Frontal cortex (tissue), 4 donors: ENCODE measurements around the gene ANKRD11. TPM values are rescaled to one million over a fixed set of nuclear protein-coding genes. Genes with fewer than 3 reads are reported as not detected.

Experiments used
- DNase-seq, 2 donors: peaks; one replicate each; pipeline ENCODE4 v3.0.0; 2012; ENCODE audit warnings: low spot score in 2 of 2
- FAIRE-seq: peaks from 2 replicates; lab custom pipeline; 2012; peaks lifted over from hg19 to GRCh38; lab: Jason Lieb, UNC
- total RNA-seq: library from RNA; depleted of rRNA; stranded (reverse); fragments of >200 nt; gene quantifications from one replicate; pipeline ENCODE4 v1.2.3, GENCODE V29; 2014
- donor health status: control.
- donor health status: control.
- donor health status: control.

The ANKRD11 gene
- 27.7 TPM for total RNA-seq

- FAIRE-seq, result peak; percentile 77
Measured at GRCh38 chr16:89490439-89491237, at the start of gene ANKRD11. Gene ANKRD11 (minus strand): TSS chr16:89490561. CDS start chr16:89317019, 173,542 bp downstream.

GRCh38 chr16:89538286-89538685 lies 47.9 kb upstream of the ANKRD11 start:
- no peak for FAIRE-seq
- DNase-seq, result no peak

More at GRCh38 chr16:89490439-89491237, at the start of gene ANKRD11:
- peak; percentile 98 to 100 for DNase-seq

- FAIRE-seq, result no peak
Measured at GRCh38 chr16:89537549-89537925, 47.2 kb upstream of the ANKRD11 start.

GRCh38 chr16:89536886-89537548 lies 46.7 kb upstream of the ANKRD11 start:
- DNase-seq (peak; percentile 82 to 86), FAIRE-seq (no peak)

More at GRCh38 chr16:89537549-89537925, 47.2 kb upstream of the ANKRD11 start:
- DNase-seq, result no peak

- FAIRE-seq (no peak), DNase-seq (no peak)
Measured at GRCh38 chr16:89536371-89536770, 46.0 kb upstream of the ANKRD11 start.

GRCh38 chr16:89534252-89534756 lies 43.9 kb upstream of the ANKRD11 start:
- FAIRE-seq, result no peak
- DNase-seq, result peak; percentile 48 to 57

- no peak for DNase-seq
- no peak for FAIRE-seq
Measured at GRCh38 chr16:89531821-89532526, 41.6 kb upstream of the ANKRD11 start.

GRCh38 chr16:89530401-89531381 lies 40.3 kb upstream of the ANKRD11 start:
- FAIRE-seq (no peak), DNase-seq (no peak)

- no peak for DNase-seq
- no peak for FAIRE-seq
Measured at GRCh38 chr16:89529097-89529496, 38.7 kb upstream of the ANKRD11 start.

GRCh38 chr16:89525146-89525913 lies 35.0 kb upstream of the ANKRD11 start:
- DNase-seq (no peak), FAIRE-seq (no peak)

- FAIRE-seq (no peak), DNase-seq (no peak)
Measured at GRCh38 chr16:89523680-89524344, 33.5 kb upstream of the ANKRD11 start.

GRCh38 chr16:89522287-89522686 lies 31.9 kb upstream of the ANKRD11 start:
- no peak for FAIRE-seq
- no peak for DNase-seq

- no peak for FAIRE-seq
- no peak for DNase-seq
Measured at GRCh38 chr16:89519881-89520280, 29.5 kb upstream of the ANKRD11 start.

- DNase-seq, result no peak
- FAIRE-seq, result no peak
Measured at GRCh38 chr16:89517128-89517527, 26.8 kb upstream of the ANKRD11 start.

GRCh38 chr16:89512453-89512852 lies 22.1 kb upstream of the ANKRD11 start:
- FAIRE-seq, result no peak
- no peak for DNase-seq

- no peak for DNase-seq
Measured at GRCh38 chr16:89511374-89511773, 21.0 kb upstream of the ANKRD11 start.

GRCh38 chr16:89510526-89510925 lies 20.2 kb upstream of the ANKRD11 start:
- no peak for FAIRE-seq

More at GRCh38 chr16:89511374-89511773, 21.0 kb upstream of the ANKRD11 start:
- no peak for FAIRE-seq

More at GRCh38 chr16:89510526-89510925, 20.2 kb upstream of the ANKRD11 start:
- DNase-seq, result no peak
